GM12892 (cell line): ENCODE results near the gene OSBPL5.

Experiments
- POLR2AphosphoS5 ChIP-seq: IDR thresholded peaks from 2 replicates; pipeline ENCODE4 v1.6.1; 2011; ENCODE audit warnings: low read depth, low read length, control low read depth
- TAF1 ChIP-seq: IDR thresholded peaks from 2 replicates; pipeline ENCODE4 v1.6.1; 2011; ENCODE audit warnings: low read depth, mild to moderate bottlenecking, control low read depth, low read length, borderline replicate concordance

- TF ChIP-seq POLR2AphosphoS5 (no peak), TAF1 (no peak)
Measured at GRCh38 chr11:3148255-3148989, 16.7 kb downstream of the OSBPL5 start.
